GM18951 (cell line): ENCODE data around the gene ENPP5.

Source experiments
- POLR2A ChIP-seq: IDR thresholded peaks from 4 replicates; pipeline ENCODE4 v1.6.1; 2011; ENCODE audit warnings: mild to moderate bottlenecking; ENCODE audit not compliant: insufficient read length, insufficient read depth; ENCODE audit errors: extremely low read depth
- in situ Hi-C: fragments of 300-500 bp; cut with MboI; formaldehyde crosslinking; loops from one replicate; pipeline ENCODE4 v1.12.0; 2022; ENCODE audit warnings: low sequenced_read_pairs, mixed read lengths, inconsistent platforms; ENCODE audit not compliant: unreplicated experiment

Gene ENPP5, protein sequence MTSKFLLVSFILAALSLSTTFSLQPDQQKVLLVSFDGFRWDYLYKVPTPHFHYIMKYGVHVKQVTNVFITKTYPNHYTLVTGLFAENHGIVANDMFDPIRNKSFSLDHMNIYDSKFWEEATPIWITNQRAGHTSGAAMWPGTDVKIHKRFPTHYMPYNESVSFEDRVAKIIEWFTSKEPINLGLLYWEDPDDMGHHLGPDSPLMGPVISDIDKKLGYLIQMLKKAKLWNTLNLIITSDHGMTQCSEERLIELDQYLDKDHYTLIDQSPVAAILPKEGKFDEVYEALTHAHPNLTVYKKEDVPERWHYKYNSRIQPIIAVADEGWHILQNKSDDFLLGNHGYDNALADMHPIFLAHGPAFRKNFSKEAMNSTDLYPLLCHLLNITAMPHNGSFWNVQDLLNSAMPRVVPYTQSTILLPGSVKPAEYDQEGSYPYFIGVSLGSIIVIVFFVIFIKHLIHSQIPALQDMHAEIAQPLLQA

DNA sequence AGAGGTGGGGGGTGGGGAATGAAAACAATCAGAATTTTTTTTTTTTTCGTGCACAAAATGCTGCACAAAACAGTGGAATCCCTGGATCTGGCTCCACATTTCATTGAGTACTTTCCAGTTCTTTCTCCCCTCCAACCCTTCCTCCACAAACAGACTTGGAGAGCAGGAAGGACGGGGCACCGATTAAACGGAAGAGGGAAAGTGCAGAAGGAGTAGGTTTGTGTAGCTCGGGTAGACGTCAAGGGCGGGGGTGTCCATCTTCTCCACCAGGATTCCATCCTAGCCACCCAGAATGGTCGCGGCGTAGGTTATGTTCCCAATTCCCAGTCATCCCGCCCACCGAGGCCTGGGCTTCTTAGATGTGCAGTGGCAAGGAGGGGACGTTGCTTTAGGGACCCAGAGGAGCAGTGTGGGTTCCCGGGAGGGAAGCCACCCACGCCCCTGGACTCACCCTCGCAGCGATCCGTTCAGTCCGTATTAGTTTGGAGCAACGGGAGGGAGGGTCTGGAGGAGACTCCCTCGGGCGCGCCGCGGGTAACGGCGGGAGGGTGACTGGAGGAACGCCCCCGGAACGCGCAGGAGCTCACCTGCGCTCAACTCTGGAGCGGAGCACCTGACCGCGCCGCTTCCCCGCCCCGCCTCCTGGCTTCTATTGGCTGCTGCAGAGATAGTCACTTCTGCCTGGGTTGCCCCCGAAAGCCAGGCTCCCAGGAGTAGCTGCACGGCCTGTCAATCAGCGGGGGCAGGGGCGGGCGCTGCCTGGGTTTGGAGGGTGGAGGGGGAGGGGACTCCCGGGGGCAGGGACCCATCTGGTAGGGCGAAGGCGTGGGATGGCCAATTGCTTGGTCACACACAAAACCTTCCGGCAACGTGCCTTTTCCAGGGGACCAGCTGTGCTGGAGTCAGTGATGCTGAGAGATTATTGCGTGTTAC lies at the start of gene ENPP5:
Gene ENPP5 (minus strand): TSS at position 624 of the 933 bp plus-strand sequence. CDS start 2,718 bp downstream, outside the sequence.
- TF ChIP-seq POLR2A = peak; percentile 40
- in situ Hi-C loops = no loop called here

DNA sequence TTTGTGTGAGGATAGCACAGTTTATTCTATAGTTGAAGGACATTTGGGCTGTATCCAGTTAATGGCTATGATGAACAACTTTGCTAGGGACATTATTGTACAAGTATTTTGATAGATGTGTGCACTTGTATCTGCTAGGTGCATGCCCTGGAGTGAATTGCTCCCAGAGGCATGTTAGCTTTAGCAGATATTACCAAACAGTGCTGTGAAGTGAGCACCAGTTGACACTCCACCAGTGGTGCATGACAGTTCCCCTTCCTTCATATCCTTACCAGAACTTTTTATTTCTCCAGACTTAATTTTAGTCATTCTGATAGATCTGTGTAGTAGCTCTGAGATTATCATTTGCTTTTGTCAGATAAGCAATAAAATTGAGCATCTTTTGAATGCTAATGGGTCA lies 48.9 kb upstream of the ENPP5 start:
- in situ Hi-C loops = loop anchor here (5.0 to 25.0 kb wide), 2 partner anchors 188 to 418 kb away; no protein-coding TSS in a partner anchor
- no peak for TF ChIP-seq POLR2A

DNA sequence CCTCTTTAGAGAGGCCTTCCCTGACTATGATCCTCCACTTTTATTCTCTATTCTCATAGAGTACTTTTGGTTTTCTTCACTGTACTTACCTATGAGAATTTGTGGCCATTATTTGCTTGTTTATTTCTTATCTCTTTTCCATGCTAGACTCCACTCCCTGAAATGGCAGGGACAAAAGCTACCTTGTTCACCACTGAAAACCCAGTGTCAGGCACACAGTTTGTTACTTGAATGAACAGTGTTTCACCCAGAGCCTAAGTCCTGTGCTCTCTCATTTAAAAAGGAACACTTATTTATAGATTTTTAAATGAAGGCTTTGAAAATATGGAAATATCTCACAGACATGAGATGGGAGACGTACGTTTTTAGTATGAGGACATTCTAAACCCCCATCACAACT lies 47.7 kb upstream of the ENPP5 start:
- TF ChIP-seq POLR2A = no peak
- in situ Hi-C loops = loop anchor here (25.0 kb wide), 1 partner anchor 419 kb away; no protein-coding TSS in a partner anchor

DNA sequence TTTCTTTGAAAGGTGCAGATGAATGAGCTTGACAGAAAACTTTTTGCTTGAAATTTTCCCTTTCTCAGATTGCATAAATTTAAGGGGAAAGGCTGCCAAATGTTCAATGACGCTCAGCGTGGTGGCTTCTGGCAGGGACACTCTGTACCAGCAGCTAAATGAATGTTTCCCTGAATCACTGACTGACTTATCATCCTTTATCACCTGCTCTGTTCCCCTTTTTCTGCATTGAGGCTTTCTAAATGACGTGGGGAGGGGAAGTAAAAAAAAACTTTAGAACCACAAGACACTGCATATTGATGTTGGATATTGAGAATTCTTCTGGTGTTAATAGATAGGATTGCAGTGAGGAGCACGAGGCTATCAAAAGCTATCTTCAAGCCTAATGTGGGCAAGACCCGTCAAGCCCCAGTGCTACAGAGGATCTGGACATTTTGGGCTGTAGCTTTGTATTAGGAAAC lies 46.9 kb upstream of the ENPP5 start:
- no peak for TF ChIP-seq POLR2A
- in situ Hi-C loops = loop anchor here (25.0 kb wide), 1 partner anchor 420 kb away; no protein-coding TSS in a partner anchor

DNA sequence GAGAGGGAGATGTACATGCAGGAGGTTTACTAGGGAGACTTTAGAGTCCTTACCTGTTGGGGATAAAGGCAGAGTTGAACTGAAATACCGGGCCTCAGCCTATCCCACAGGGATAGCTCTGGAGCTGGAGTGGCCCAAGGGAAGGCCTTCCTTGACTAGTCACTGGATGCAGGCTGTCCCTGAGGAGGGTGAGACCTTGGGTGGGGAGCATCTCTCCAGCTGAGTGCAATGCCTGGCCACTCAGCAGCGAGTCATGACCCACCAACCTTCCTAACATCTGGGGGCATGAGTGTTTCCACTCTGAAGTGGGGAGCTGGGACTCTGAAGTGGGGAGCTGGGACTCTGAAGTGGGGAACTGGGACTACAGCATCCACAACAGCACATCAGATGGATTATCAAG lies 46.1 kb upstream of the ENPP5 start:
- in situ Hi-C loops = loop anchor here (25.0 kb wide), 1 partner anchor 420 kb away; no protein-coding TSS in a partner anchor
- TF ChIP-seq POLR2A = no peak

DNA sequence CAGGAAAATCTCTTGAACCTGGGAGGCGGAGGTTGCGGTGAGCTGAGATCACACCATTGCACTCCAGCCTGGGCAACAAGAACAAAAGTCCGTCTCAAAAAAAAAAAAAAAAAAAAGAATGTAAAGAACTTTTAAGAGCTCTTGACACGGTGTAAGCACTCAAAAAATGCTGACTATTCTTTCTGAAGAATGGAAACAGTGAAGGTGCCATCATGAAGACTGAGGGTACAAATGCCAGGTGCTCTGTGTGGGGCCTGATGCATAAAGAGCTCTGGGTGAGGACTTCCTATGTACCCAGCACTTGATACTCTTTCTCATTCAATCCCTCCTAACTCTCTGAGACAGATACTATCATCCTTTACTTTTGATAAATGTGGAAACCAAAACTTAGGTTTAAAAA lies 45.0 kb upstream of the ENPP5 start:
- in situ Hi-C loops = loop anchor here (25.0 kb wide), 1 partner anchor 422 kb away; no protein-coding TSS in a partner anchor
- TF ChIP-seq POLR2A = no peak

DNA sequence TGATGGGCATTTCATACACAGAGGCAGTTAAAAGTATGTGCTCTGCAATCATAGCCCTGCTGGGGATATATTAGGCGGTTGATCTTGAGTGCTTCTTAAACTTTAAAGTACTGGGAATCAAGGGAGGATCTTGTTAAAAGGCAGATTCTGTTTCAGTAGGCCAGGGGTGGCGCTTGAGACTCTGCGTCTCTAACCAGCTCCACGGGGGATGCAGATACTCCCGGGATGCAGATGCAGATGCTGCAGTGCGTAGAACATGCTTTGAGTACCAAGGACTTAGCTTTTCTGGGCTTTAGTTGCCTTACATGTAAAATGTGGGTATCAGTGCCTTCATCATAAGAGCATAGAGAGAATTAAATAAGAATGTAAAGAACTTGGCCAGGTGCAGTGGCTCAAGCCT lies 44.4 kb upstream of the ENPP5 start:
- in situ Hi-C loops = loop anchor here (25.0 kb wide), 1 partner anchor 422 kb away; no protein-coding TSS in a partner anchor
- TF ChIP-seq POLR2A = no peak

DNA sequence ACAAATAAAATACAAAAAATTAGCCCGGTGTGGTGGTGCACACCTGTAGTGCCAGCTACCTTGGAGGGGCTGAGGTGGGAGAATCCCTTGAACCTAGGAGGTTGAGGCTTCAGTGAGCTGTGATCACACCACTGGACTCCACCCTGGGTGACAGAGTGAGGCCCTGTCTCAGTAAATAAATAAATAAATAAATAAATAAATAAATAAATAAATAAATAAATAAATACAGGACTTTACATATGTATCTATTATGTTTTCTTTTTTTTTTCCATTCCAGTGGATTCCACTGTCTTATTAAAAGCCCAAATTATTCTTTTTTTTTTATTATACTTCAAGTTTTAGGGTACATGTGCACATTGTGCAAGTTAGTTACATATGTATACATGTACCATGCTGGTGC lies 41.1 kb upstream of the ENPP5 start:
- in situ Hi-C loops = loop anchor here (25.0 kb wide), 1 partner anchor 425 kb away; no protein-coding TSS in a partner anchor
- TF ChIP-seq POLR2A = no peak

DNA sequence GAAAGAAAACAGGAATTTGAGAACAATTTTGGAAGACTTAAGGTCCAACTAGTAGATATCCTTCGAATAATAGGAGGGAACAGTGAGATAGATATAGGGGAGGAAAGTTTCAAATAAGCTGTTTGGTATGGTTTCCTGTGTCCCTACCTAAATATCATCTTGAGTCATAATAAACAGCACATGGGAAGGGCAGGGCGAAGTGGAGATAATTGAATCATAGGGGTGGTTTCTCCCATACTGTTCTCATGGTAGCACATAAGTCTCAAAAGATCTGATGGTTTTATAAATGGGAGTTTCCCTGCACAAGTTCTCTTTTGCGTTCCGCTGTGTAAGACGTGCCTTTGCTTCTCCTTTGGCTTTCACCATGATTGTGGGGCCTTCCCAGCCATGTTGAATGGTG lies 39.5 kb upstream of the ENPP5 start:
- in situ Hi-C loops = loop anchor here (25.0 kb wide), 1 partner anchor 427 kb away; no protein-coding TSS in a partner anchor
- TF ChIP-seq POLR2A = no peak

DNA sequence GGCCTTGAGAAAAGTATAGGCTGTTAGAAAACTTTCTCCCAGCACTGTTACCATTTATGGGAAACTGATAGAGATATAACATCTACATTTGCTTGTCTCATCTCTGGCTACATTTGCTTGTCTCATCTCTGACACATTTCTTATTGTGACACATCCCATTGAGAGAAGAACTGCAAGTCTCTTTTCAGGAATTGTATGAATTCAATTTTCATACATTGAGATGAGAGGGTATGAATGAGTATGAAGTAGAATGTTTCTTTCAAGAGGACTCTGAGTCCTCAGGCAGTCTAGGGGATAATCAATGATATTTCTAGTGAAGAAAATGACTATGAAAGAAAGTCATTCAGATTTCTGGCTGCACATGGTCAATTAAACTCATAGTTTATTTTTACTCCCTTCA lies 37.5 kb upstream of the ENPP5 start:
- in situ Hi-C loops = loop anchor here (25.0 kb wide), 1 partner anchor 429 kb away; no protein-coding TSS in a partner anchor
- no peak for TF ChIP-seq POLR2A

DNA sequence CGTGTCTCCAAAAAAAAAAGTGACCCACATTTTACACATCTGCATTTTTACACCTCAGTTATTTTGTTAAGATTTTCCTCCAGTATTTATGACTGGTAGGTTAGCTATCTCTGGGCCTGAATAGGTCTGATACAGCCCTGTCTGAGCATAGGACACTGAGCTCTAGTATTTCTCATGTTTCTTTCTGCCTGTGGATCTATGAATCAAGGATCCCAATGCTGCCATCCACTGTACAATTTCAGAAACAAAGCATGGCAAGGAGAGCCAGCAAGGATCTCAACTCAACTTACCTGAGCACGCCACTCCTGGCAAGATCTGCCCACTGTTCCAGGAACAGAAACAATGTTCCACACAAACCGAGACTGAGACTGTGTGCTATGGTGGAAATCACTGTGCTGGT lies 36.4 kb upstream of the ENPP5 start:
- no peak for TF ChIP-seq POLR2A
- in situ Hi-C loops = loop anchor here (25.0 kb wide), 1 partner anchor 430 kb away; no protein-coding TSS in a partner anchor

DNA sequence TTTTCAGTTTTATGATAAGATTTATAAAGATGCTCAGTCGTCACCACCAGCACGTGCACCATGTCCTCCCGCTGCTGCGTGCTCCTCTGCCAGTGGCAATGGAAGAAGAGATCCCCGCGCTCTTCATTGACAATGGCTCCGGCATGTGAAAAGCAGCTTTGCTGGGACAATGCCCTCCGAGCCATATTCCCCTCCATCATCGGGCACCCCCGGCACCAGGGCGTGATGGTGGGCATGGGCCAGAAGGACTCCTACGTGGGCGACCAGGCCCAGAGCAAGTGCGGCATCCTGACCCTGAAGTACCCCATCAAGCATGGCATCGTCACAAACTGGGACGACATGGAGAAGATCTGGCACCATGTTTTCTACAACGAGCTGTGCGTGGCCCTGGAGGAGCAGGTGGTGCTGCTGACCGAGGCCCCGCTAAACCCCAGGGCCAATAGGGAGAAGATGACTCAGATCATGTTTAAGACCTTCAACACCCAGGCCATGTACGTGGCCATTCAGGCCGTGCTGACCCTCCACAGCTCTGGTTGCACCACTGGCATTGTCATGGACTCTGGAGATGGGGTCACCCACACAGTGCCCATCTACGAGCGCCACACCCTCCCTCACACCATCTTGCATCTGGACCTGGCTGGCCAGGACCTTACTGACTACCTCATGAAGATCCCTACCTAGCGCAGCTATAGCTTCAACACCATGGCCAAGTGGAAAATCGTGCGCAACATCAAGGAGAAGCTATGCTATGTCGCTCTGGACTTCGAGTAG lies 34.3 kb upstream of the ENPP5 start:
- no peak for TF ChIP-seq POLR2A
- in situ Hi-C loops = loop anchor here (25.0 kb wide), 1 partner anchor 432 kb away; no protein-coding TSS in a partner anchor
